Panc1 (cell line): ENCODE data around the gene EVL. TPM values are rescaled to one million over a fixed set of nuclear protein-coding genes. Genes with fewer than 3 reads are reported as not detected.

Experiments
- ATAC-seq: fragments of 200-7000 bp; cut with Tn5 transposase; 2 replicates; pipeline ENCODE4 v1.9.1; 2020; ENCODE audit warnings: mild to moderate bottlenecking, moderate library complexity
- BruUV-seq: library from RNA; stranded (reverse); fragments of 400-500 nt; replicated peaks from 2 replicates; lab custom pipeline; 2021; lab: Mats Ljungman, UMichigan
- CTCF ChIA-PET: fragments of 300-600 bp; sonication (Branson Sonifier 250); formaldehyde crosslinking; loops from one replicate; lab custom pipeline; 2022; ENCODE audit warnings: antibody characterized with exemption; lab: Charles Lee
- POLR2A ChIA-PET: fragments of 300-600 bp; sonication (Branson Sonifier 250); formaldehyde crosslinking; loops from one replicate; lab custom pipeline; 2022; ENCODE audit warnings: antibody characterized with exemption; lab: Charles Lee
- DNase-seq: peaks from one replicate; pipeline ENCODE4 v3.0.0-alpha.2; 2010; ENCODE audit warnings: low read depth, low spot score
- H3K27ac ChIP-seq: 2 replicates; pipeline ENCODE4 v1.5.1; 2011; ENCODE audit warnings: mild to moderate bottlenecking, low read length, inconsistent platforms
- H3K27me3 ChIP-seq: fragments of 200-500 bp; sonication (Bioruptor generic); 2 replicates; pipeline ENCODE4 v1.6.0; 2014; ENCODE audit warnings: low read length, inconsistent platforms; ENCODE audit not compliant: control insufficient read depth, insufficient read depth
- H3K36me3 ChIP-seq: fragments of 200-500 bp; sonication (Bioruptor generic); 2 replicates; pipeline ENCODE4 v1.5.1; 2014; ENCODE audit warnings: inconsistent platforms, mild to moderate bottlenecking, low read length, moderate library complexity; ENCODE audit not compliant: control insufficient read depth, insufficient read depth
- H3K4me1 ChIP-seq: 2 replicates; pipeline ENCODE4 v1.5.1; 2011; ENCODE audit warnings: inconsistent platforms, mild to moderate bottlenecking, low read length, moderate library complexity; ENCODE audit not compliant: control insufficient read depth, insufficient read depth
- H3K4me3 ChIP-seq, 2 experiments: 2 replicates each; pipeline ENCODE4 v1.5.1; 2011 to 2012; ENCODE audit warnings: low read depth in 2 of 2, low read length in 2 of 2, mild to moderate bottlenecking in 2 of 2, inconsistent platforms in 1 of 2, moderate library complexity in 1 of 2
- H3K9me3 ChIP-seq: fragments of 200-500 bp; sonication (Bioruptor generic); 2 replicates; pipeline ENCODE4 v1.5.1; 2014; ENCODE audit warnings: low read depth, mild to moderate bottlenecking, inconsistent platforms, low read length, moderate library complexity; ENCODE audit not compliant: control insufficient read depth, insufficient read depth
- POLR2AphosphoS5 ChIP-seq: IDR thresholded peaks from 2 replicates; pipeline ENCODE4 v1.6.1; 2012; ENCODE audit warnings: mild to moderate bottlenecking, low read depth, low read length, moderate library complexity
- SIN3A ChIP-seq: IDR thresholded peaks from 2 replicates; pipeline ENCODE4 v1.6.1; 2012; ENCODE audit warnings: low read depth, mild to moderate bottlenecking, low read length, moderate library complexity, borderline replicate concordance; ENCODE audit not compliant: insufficient read depth
- TCF7L2 ChIP-seq: IDR thresholded peaks from 2 replicates; pipeline ENCODE4 v1.6.1; 2011; ENCODE audit warnings: mild to moderate bottlenecking, low read depth, low read length, inconsistent platforms
- in situ Hi-C: cut with HindIII; loops from 2 replicates; pipeline ENCODE4 v1.10.0; 2016; ENCODE audit warnings: low sequenced_read_pairs, low pct_unique_long_range_greater_than_20kb
- intact Hi-C: fragments of 100-400 bp; cut with micrococcal nuclease; formaldehyde crosslinking; loops from one replicate; pipeline ENCODE4 v1.10.0; 2022; ENCODE audit not compliant: unreplicated experiment
- total RNA-seq: library from RNA; stranded (reverse); gene quantifications from one replicate; pipeline ENCODE4 v1.2.1, GENCODE V29; 2021; ENCODE audit not compliant: unreplicated experiment
- TF ChIP-seq, protein P1 (sequence below): fragments of 450-650 bp; IDR thresholded peaks from 2 replicates; pipeline ENCODE4 v1.5.1; 2017; ENCODE audit warnings: mild to moderate bottlenecking
- TF ChIP-seq, protein P2 (sequence below), 2 experiments: IDR thresholded peaks; 2 replicates each; pipeline ENCODE4 v1.6.1; 2011 to 2012; ENCODE audit warnings: low read depth in 2 of 2, control low read depth in 1 of 2, low read length in 1 of 2, mild to moderate bottlenecking in 1 of 2, moderate library complexity in 1 of 2; ENCODE audit not compliant: insufficient read depth in 1 of 2

Gene EVL
- total RNA-seq, 1 experiment from 2014 or later = 38.3 TPM

DNA sequence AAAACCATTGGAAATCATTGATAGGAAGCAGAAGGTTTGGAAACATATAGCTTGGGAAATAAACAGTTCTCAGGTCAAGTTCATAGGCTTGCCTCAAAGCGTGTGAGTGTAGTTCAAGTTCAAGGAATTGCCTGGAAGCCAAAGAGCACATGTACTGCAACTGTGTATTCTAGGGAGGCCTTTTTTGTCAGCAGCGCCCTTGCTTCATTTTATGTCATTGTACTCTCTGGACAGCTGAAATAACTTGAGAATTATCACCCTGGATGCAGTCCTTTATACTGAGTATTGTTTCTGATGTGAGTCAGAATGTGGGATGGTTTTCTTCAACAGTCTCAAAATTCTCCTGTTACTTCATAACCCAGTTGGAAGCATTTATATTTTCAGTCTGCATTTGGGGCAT, 16.0 kb upstream of the EVL start:
- CTCF ChIA-PET = no interaction called here
- TF ChIP-seq POLR2AphosphoS5 = no peak
- TF ChIP-seq, protein P1, sequence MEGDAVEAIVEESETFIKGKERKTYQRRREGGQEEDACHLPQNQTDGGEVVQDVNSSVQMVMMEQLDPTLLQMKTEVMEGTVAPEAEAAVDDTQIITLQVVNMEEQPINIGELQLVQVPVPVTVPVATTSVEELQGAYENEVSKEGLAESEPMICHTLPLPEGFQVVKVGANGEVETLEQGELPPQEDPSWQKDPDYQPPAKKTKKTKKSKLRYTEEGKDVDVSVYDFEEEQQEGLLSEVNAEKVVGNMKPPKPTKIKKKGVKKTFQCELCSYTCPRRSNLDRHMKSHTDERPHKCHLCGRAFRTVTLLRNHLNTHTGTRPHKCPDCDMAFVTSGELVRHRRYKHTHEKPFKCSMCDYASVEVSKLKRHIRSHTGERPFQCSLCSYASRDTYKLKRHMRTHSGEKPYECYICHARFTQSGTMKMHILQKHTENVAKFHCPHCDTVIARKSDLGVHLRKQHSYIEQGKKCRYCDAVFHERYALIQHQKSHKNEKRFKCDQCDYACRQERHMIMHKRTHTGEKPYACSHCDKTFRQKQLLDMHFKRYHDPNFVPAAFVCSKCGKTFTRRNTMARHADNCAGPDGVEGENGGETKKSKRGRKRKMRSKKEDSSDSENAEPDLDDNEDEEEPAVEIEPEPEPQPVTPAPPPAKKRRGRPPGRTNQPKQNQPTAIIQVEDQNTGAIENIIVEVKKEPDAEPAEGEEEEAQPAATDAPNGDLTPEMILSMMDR = no peak
- no peak for TF ChIP-seq SIN3A
- TF ChIP-seq, protein P2, sequence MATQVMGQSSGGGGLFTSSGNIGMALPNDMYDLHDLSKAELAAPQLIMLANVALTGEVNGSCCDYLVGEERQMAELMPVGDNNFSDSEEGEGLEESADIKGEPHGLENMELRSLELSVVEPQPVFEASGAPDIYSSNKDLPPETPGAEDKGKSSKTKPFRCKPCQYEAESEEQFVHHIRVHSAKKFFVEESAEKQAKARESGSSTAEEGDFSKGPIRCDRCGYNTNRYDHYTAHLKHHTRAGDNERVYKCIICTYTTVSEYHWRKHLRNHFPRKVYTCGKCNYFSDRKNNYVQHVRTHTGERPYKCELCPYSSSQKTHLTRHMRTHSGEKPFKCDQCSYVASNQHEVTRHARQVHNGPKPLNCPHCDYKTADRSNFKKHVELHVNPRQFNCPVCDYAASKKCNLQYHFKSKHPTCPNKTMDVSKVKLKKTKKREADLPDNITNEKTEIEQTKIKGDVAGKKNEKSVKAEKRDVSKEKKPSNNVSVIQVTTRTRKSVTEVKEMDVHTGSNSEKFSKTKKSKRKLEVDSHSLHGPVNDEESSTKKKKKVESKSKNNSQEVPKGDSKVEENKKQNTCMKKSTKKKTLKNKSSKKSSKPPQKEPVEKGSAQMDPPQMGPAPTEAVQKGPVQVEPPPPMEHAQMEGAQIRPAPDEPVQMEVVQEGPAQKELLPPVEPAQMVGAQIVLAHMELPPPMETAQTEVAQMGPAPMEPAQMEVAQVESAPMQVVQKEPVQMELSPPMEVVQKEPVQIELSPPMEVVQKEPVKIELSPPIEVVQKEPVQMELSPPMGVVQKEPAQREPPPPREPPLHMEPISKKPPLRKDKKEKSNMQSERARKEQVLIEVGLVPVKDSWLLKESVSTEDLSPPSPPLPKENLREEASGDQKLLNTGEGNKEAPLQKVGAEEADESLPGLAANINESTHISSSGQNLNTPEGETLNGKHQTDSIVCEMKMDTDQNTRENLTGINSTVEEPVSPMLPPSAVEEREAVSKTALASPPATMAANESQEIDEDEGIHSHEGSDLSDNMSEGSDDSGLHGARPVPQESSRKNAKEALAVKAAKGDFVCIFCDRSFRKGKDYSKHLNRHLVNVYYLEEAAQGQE (IDR thresholded peaks at IDR 0.05; ENCODE audit: insufficient read depth in 1 of 2, low read depth in 2 of 2, low read length in 1 of 2) = no peak
- TF ChIP-seq TCF7L2 = no peak
- ATAC-seq = no peak

DNA sequence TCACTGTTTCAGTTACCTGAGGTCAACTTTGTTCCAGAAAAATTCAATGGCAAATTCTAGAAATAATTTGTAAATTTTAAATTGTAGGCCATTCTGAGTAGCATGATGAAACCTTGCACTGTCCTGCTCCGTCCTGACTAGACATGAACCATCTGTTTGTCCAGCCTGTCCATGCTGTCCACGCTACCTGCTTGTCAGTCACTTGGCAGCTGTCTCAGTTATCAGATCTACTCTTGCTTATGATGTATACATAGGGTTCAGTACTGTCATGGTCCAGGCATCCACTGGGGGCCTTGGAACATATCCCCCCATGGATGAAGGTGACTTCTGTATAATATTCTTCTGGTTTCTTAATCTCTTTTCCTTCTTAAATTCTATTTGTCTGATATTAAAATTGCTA, 14.1 kb upstream of the EVL start:
- intact Hi-C loops = no loop called here
- Histone ChIP-seq H3K36me3 (no peaks in the 10 kb centered on the region), H3K9me3 (no peaks in the 10 kb centered on the region), H3K27ac (no peak overlapping the region), H3K27me3 (no peaks in the 10 kb centered on the region), H3K4me3 (no peak overlapping the region), H3K4me1 (0 out of 2 replicates have a peak, but pooled peaks cover 4% of the 10 kb centered on the region)
- in situ Hi-C loops = no loop called here
- no TSS peak for BruUV-seq
- no peak for DNase-seq
- ATAC-seq = no peak
- CTCF ChIA-PET = no interaction called here
- TF ChIP-seq SIN3A = no peak
- no peak for TF ChIP-seq TCF7L2
- TF ChIP-seq, protein P2 (IDR thresholded peaks at IDR 0.05; ENCODE audit: insufficient read depth in 1 of 2, low read depth in 2 of 2, low read length in 1 of 2) = no peak
- no peak for TF ChIP-seq POLR2AphosphoS5
- TF ChIP-seq, protein P1 = no peak
- POLR2A ChIA-PET = no interaction called here

More for the DNA sequence above, 16.0 kb upstream of the EVL start:
- Histone ChIP-seq H3K36me3 (no peaks in the 10 kb centered on the region), H3K27ac (no peak overlapping the region), H3K4me1 (0 out of 2 replicates have a peak, but pooled peaks cover 4% of the 10 kb centered on the region), H3K4me3 (no peak overlapping the region), H3K9me3 (no peaks in the 10 kb centered on the region), H3K27me3 (no peaks in the 10 kb centered on the region)
- no peak for DNase-seq
- in situ Hi-C loops = no loop called here
- no TSS peak for BruUV-seq
- POLR2A ChIA-PET = no interaction called here
- intact Hi-C loops = no loop called here
